EH (cell line): ENCODE measurements around the gene SERPINE1.
"Not testable (repeated sequence)": the region's sequence is repeated elsewhere in the genome, so short reads cannot be mapped to it uniquely, and the experiment has no call there.

Source experiments
- DNase-seq: peaks from one replicate; pipeline ENCODE4 v3.0.0-alpha.2; 2015; ENCODE audit warnings: low read depth

Gene SERPINE1

DNA sequence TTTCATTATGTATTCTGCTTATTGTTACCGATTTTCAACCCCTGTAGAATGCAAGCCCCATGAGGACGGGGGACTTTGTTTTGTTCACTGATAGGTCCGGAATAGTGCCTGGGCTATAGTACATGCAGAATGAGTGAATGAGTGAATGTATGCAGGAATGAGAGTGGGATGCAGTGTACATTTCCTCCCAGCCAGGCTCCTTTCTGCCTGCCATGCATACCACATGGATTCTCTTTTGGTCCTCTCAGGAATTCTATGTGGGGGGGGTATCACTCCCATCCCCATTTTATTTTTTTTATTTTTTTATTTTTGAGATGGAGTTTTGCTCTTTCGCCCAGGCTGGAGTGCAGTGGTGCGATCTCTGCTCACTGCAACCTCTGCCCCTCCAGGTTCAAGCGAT, 24.9 kb upstream of the SERPINE1 start:
- peak; percentile 53 for DNase-seq

- not testable (repeated sequence) for DNase-seq
Observed at GRCh38 chr7:101103701-101104100, 23.2 kb upstream of the SERPINE1 start.

DNA sequence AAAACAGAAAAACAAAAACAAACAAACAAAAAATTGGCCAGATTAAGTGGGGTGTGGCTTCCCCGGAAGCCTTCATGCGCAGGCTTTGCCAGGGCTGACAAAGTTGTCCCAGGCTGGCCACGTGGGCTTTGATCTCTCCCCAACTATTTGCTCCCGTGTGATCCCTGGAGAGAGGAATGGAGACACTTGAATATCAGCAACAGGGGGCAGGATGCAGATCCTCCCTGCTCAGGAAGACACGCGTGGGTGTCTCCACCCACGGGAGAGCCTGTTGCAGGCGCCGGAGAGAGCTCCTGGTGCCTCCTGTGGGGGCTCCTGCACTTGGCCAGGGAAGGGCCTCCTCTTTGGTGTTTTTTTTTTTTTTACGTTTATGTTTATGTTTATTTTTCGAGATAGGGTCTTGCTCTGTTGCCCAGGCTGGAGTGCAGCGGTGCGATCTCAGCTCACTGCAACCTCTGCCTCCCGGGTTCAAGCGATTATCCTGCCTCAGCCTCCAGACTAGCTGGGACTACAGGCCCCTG, 22.7 kb upstream of the SERPINE1 start:
- no peak for DNase-seq

DNA sequence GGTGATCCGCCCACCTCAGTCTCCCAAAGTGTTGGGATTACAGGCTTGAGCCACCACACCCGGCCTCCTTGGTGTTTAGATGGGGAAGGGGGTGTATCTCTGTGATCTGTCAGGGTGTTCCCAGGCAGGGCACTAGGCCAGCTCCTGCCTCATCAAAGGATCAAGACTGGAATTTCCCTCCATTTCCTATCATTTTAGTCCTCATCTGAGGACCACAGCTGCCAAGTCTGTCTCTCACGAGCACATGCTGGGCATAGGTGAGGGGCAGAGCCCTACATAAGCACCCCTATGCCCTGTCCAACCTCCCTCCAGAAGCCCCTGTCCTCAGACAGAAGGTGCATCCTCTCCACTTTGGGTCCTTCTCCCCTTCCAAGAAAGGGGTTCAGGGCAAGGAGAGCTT, 22.1 kb upstream of the SERPINE1 start:
- DNase-seq = no peak

- DNase-seq = not testable (repeated sequence)
Observed at GRCh38 chr7:101105248-101105647, 21.7 kb upstream of the SERPINE1 start.

DNA sequence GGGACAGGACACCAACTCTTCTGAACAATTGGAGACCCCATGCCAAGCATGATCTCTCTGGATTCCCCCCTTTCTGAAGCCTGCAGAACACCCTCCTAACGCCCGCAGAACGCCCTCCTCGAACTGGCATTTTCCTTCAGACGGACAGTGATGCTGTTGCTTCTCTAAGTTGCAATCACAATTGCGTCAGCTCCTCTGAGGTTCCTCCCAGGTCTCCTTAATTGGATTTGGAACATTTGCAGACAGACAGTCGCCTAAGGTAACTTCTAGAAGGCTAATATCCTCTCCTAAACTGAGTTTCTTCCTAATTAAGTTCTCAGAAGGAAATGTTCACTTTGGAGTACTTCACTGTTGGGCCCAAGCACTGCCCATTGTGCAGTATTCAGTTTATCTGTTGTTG, 20.5 kb upstream of the SERPINE1 start:
- DNase-seq = no peak

DNA sequence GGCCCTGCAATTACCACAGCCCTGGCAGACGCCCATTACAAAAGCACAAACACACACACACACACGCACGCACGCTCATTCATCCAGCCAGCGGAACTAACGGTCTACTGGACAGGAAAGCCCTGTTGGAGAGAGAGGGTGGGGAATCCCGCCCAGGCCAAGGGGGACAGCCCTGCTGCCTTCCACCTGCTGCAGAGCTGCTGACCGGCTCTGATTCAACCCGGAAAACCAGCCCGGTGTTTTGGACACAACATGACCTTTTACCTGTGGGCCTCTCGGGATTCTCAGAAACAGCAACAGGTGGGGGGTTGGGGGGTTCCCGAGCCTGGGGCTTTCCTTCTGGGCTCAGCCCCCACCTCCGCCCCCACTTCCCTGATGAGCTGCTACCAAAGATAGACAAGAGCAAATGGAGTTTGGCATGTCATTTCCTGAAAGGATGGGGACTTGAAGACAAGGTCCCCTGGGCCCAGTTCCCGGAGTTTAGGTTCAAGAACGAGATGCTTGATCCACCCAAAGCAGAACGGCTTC, 18.5 kb upstream of the SERPINE1 start:
- DNase-seq = no peak

DNA sequence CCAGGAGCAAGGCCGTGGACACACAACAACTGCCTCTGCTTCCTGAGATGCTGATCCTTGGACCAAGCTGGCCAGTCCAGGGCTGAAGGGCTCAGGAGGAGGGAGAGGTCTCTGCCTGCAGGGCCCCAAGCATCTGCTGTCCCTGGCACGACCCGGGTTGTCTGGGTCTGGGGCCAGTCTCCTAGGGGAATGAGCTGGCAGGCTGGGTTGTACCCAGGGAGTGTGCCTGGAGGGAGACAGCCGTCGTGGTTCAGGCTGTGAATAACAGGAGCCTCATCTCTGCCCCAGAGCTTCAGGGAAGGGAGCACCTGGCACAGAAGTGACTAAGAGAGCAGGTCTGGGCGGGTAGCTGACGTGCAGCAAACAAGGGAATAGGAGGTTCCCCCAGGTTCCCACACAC, 17.9 kb upstream of the SERPINE1 start:
- no peak for DNase-seq

- no peak for DNase-seq
Observed at GRCh38 chr7:101109368-101109767, 17.5 kb upstream of the SERPINE1 start.

DNA sequence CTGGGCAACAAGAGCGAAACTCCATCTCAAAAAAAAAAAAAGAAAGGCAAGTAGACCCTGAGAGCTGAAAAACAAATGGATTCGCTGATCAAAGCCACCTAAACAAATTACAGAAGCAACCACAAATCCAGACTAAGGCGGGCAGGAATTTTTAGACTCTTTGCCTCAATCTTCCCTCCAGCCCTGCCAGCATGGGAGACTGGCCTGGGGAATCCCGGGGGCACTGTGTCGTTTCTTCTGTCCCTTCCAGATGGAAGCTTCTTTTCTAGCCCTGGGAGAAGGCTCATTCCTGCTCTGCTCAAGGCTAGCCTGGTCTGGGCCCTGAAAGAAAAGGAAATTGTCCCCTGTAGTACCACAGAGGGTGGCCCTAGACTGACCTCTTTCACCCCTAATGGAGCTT, 15.6 kb upstream of the SERPINE1 start:
- DNase-seq = no peak

DNA sequence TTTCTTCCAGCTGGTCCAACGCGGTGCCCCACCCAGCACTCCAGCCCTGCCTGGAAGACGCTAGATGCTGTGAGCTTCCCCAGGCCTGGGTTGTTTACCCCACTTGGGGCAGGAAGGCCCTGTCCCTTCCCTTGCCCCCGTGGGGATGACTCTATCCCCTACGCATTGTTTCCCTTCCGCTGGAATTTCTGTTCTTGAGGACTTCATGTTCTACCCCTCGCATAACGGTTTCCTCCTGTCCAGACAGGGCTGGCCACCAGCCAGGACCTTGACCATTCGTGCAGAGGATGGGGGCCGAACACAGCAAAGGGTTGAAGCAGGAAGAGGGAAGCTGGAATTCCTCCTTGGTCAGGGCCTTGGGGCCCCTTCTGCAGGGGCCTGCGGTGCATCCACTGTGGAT, 14.7 kb upstream of the SERPINE1 start:
- DNase-seq = peak; percentile 77

- DNase-seq = not testable (repeated sequence)
Observed at GRCh38 chr7:101113140-101113539, 13.8 kb upstream of the SERPINE1 start.

DNA sequence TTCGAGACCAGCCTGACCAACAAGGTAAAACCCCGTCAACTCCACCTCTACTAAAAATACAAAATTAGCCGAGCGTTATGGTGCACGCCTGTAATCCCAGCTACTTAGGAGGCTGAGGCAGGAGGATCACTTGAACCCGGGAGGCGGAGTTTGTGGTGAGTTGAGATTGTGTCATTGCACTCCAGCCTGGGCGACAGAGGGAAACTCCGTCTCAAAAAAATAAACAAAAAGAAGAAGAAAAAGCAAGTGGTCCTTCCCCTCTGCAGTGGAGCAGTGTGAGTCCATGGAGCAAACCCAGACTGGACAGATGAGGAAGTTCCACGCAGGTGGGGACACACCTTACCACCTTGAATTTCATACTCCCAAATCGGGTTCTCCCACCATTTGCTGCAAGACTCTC, 13.1 kb upstream of the SERPINE1 start:
- no peak for DNase-seq

DNA sequence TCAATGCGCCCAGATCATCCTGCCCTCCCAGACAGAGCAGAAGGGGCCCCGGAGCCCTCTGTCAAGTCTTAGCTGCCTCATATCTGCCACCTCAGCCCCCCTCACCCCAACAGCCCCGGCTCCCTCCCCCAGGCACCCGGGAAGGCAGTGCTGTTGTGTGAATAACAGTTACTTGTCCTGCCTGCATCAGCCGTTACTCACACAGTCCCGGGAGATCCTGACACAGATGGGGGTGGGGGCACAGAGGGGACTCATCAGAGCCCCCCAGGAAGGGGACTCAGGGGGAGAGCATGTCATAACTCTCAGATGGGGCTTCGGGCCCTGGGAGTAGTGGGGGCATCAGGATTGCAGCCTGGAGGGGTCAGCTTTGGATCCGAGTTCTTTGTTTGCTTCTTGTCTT, 12.4 kb upstream of the SERPINE1 start:
- DNase-seq = peak; percentile 59

GRCh38 chr7:101115215-101115614, 11.7 kb upstream of the SERPINE1 start:
- DNase-seq = no peak

GRCh38 chr7:101116898-101117297, 10.0 kb upstream of the SERPINE1 start:
- DNase-seq = no peak

GRCh38 chr7:101118856-101119255, 8.0 kb upstream of the SERPINE1 start:
- DNase-seq = no peak

GRCh38 chr7:101119876-101120275, 7.0 kb upstream of the SERPINE1 start:
- no peak for DNase-seq

DNA sequence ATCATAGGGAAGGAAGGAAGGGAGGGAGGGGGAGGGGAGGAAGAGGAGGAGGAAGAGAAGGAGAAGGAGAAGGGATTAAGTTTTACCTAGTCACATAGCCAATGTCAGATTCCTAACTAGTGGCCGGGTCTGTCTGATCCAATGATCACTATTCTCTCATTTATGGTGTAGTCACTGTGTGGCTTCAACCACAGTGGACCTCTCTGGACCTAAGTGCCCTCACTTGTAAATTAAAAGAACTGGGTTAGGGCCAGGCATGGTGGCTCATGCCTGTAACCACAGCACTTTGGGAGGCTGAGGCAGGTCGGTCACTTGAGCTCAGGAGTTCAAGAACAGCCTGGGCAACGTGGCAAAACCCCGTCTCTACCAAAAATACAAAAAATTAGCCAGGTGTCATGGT, 6.6 kb upstream of the SERPINE1 start:
- DNase-seq = no peak

GRCh38 chr7:101121631-101121990, 5.3 kb upstream of the SERPINE1 start:
- DNase-seq = not testable (repeated sequence)

DNA sequence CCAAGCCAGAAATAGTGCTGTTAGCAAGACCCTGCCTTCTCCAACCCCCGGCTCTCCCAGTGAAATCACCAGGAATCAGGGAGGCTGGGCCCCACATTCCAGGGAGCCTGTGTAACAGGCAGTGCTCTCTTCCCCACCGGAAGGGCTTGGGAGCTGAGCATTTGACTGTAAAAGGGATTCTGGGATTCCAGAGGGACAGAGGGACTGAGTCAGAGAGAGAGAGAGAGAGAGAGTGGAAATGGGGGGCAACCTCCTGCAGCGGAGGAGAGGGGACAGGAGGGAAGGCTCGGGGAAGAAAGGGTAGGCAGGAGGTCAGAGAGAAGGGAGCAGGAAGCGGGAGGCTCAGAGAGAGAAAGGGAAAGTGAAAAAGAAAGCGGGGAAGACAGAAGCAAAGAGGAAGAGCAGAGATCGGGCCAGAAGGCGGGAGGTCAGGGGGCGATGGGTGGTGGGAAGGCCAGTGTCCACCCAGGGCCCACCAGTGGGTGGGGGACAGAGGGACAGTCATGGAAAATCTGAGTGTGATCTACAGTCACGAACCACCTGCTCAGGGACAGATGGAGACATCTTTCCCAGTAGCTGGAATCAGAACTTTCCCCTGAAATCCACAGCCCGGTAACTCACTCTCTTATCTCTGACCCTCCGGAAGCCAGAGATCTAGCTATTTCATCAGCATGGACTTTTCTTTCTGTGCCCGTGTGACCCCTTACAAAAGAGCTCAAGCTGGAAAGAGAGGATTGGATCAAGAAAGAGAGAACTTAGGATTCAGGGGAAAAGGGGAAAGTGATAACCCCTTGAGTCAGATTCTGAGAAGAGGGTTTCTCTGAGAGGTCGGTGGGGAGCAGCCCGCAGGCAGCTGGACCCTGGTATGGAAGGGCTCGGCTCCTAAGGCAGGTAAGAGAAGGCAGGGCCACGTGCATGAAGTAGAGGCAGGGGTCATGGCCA, 4.6 kb upstream of the SERPINE1 start:
- DNase-seq = peak; percentile 100

DNA sequence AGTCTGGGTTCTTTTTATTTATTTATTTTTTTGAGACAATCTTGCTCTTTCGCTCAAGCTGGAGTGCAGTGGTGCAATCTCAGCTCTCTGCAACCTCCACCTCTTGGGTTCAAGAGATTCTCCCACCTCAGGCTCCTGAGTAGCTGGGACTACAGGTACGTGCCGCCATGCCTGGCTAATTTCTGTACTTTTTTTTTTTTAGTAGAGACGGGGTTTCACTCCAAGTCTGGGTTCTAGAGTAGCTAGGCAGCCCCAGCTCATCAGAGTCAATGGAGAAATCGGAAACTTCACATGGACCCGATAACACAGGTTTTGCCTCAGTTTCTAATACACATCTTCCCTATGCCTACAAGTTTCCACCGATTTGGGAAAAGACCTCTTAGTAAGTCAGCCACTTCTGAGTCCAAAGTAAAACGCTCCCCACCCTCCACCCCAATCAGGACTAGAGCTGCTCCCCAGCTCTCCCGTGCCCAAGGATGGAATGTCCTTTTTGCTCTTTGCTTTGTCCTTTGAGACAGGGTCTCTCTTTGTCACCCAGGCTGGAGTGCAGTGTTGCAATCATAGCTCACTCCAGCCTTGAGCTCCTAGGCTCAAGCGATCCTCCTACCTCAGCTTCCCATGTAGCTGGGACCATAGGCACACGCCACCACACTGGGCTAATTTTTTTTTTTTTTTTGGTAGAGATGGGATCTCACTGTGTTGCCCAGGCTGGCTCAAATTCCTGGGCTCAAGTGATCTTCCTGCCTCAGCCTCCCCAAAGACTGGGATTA, 3.8 kb upstream of the SERPINE1 start:
- no peak for DNase-seq

DNA sequence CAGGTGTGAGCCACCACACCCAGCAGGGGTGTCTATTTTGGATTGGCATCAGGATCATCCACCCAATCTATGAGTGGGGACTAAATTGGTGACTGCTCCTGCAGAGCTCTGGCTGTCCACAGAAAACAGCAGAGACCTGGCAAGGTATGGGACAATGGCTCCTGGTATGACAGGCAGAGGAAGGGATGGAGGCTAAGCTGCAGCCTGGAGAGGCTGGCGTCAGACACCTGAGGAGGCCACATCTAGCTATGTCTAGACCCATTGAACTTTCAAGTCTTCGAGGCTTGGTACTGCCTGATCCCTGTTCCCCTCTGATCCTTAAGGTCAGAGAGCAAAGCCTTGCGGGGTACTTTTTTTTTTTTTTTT, 3.2 kb upstream of the SERPINE1 start:
- no peak for DNase-seq
